Cardiac muscle cell (in vitro differentiated cells and primary cell): ENCODE data around the gene DNAJC12. TPM values are rescaled to one million over a fixed set of nuclear protein-coding genes. Genes with fewer than 3 reads are reported as not detected.

Experiments
- DNase-seq, 2 donors: peaks; one replicate each; pipeline versions ENCODE4 v3.0.0 to v3.0.0-alpha.2; 2010 to 2017; ENCODE audit warnings: low read depth in 1 of 2, low spot score in 1 of 2
- H3K27ac ChIP-seq: fragments of 200-600 bp; sonication (generic); 2 replicates; pipeline ENCODE4 v1.5.1; 2016
- H3K27me3 ChIP-seq: fragments of 200-600 bp; sonication (generic); 2 replicates; pipeline ENCODE4 v1.6.0; 2016; ENCODE audit warnings: control low read depth
- H3K36me3 ChIP-seq: fragments of 200-600 bp; sonication (generic); 2 replicates; pipeline ENCODE4 v1.5.1; 2016; ENCODE audit warnings: control low read depth
- H3K4me1 ChIP-seq: fragments of 200-600 bp; sonication (generic); 2 replicates; pipeline ENCODE4 v1.8.1; 2017; ENCODE audit warnings: low read depth, mild to moderate bottlenecking, mixed run types
- H3K4me3 ChIP-seq: fragments of 200-600 bp; sonication (generic); 2 replicates; pipeline ENCODE4 v1.5.1; 2016; ENCODE audit warnings: mild to moderate bottlenecking
- H3K9me3 ChIP-seq: fragments of 200-600 bp; sonication (generic); 2 replicates; pipeline ENCODE4 v1.5.1; 2017; ENCODE audit warnings: low read depth, mild to moderate bottlenecking, control low read depth
- CTCF ChIP-seq: IDR thresholded peaks from 2 replicates; pipeline ENCODE4 v1.5.1; 2012; ENCODE audit warnings: low read depth, mild to moderate bottlenecking, low read length
- polyA plus RNA-seq: library from polyadenylated mRNA; unstranded; fragments of >200 nt; fragmentation: Nextera tagmentation; extraction: Ambion mirVana; gene quantifications from 2 replicates; pipeline ENCODE4 v1.2.1, GENCODE V29; 2016
- total RNA-seq: library from RNA; depleted of rRNA; stranded (reverse); fragments of >200 nt; gene quantifications from 2 replicates; pipeline ENCODE4 v1.2.3, GENCODE V29; 2016

DNAJC12 gene
- total RNA-seq (5.0 and 6.7 TPM in 2 replicates), polyA plus RNA-seq (6.0 and 6.6 TPM in 2 replicates)

- H3K9me3 ChIP-seq = no peaks in the 10 kb centered on the region
- H3K27ac ChIP-seq = no peak within 1 kb of the TSS
- H3K36me3 ChIP-seq = no peaks in the 10 kb centered on the region
- no peak for TF ChIP-seq CTCF
- DNase-seq = peak; percentile 54 to 85
- no peaks in the 10 kb centered on the region for H3K27me3 ChIP-seq
- H3K4me3 ChIP-seq = peak within 1 kb of the TSS; percentile 11
- no peaks in the 10 kb centered on the region for H3K4me1 ChIP-seq
These were observed at the start of gene DNAJC12 for GRCh38 chr10:67837541-67838314. DNAJC12 (minus strand) TSS chr10:67838188; CDS start chr10:67838011, 177 bp downstream.

- H3K4me1 ChIP-seq = peaks cover 3% of the 10 kb centered on the region
These were observed 47.1 kb upstream of the DNAJC12 start for GRCh38 chr10:67884842-67885670.

GRCh38 chr10:67884313-67884841, 46.4 kb upstream of the DNAJC12 start, which contains the start of gene SIRT1:
SIRT1 (plus strand) TSS chr10:67884656; CDS start chr10:67884722, 66 bp downstream.
- H3K27ac ChIP-seq = peak within 1 kb of the TSS; percentile 96
- TF ChIP-seq CTCF = peak; percentile 3
- peaks cover 3% of the 10 kb centered on the region for H3K4me1 ChIP-seq
- no peaks in the 10 kb centered on the region for H3K27me3 ChIP-seq
- peaks cover 19% of the 10 kb centered on the region for H3K36me3 ChIP-seq
- DNase-seq = peak; percentile 99
- H3K9me3 ChIP-seq = no peaks in the 10 kb centered on the region
- peak within 1 kb of the TSS; percentile 60 for H3K4me3 ChIP-seq

More at GRCh38 chr10:67884842-67885670, 47.1 kb upstream of the DNAJC12 start:
- Histone ChIP-seq H3K36me3 (peaks cover 25% of the 10 kb centered on the region), H3K4me3 (peak overlapping the region; percentile 60), H3K27ac (peak overlapping the region; percentile 96), H3K9me3 (no peaks in the 10 kb centered on the region), H3K27me3 (no peaks in the 10 kb centered on the region)
- no peak for TF ChIP-seq CTCF
- peak; percentile 82 to 89 for DNase-seq

- Histone ChIP-seq H3K4me1 (peaks cover 3% of the 10 kb centered on the region), H3K9me3 (no peaks in the 10 kb centered on the region)
These were observed 45.8 kb upstream of the DNAJC12 start for GRCh38 chr10:67883710-67884312.

More at GRCh38 chr10:67883710-67884312, 45.8 kb upstream of the DNAJC12 start:
- H3K27ac ChIP-seq = peak overlapping the region; percentile 96
- H3K4me3 ChIP-seq = peak overlapping the region; percentile 60
- TF ChIP-seq CTCF = no peak
- DNase-seq = no peak
- peaks cover 13% of the 10 kb centered on the region for H3K36me3 ChIP-seq
- H3K27me3 ChIP-seq = no peaks in the 10 kb centered on the region
